AG20443 (cell line): Measurements from ENCODE around the gene RTN4.
"Not testable (repeated sequence)": the region's sequence is repeated elsewhere in the genome, so short reads cannot be mapped to it uniquely, and the experiment has no call there.

Source experiments
- DNase-seq: peaks from one replicate; pipeline ENCODE4 v3.0.0; 2012; ENCODE audit warnings: low spot score, mixed read lengths

The RTN4 gene

DNA sequence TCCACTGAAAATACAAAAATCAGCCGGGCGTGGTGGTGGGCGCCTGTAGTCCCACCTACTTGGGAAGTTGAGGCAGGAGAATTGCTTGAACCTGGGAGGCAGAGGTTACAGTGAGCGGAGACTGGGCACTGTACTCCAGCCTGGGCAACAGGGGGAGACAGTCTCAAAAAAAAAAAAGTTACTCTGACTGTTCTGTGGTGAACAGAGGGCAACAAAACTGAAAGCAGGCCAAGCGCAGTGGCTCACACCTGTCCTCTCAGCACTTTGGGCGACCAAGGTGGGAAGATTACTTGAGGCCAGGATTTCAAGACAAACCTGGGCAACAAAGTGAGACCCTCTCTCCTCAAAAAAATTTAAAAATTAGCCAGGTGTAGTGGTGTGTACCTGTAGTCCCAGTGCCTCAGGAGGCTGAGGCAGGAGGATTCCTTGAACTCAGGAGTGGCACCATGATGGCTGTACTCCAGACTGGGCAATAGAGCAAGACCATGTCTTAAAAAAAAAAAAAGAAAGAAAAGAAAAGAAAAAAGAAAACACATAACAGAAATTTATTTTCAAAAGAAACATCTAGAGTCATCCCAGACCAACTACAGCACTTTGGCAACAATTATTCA, 13.6 kb upstream of the RTN4 start:
- DNase-seq, result no peak

DNA sequence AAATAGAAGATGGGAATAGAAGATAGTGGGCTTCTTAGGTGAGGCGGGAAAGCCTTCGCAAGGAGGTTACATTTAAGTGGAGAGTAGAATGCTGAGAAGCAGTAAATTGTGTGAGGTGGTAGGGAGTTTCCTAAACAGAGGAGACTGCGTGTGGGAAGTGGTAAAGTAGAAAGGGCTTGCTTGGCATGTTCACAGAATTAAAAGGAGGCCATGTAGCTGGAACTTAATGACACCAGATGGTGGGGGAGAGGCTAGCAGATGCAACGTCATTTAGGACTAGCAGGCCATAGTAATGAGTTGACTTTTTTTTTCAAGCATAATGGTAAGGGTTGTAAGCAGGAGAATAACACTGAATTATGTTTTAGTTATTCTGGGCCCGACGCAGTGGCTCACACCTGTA, 13.0 kb upstream of the RTN4 start:
- DNase-seq, result no peak

DNA sequence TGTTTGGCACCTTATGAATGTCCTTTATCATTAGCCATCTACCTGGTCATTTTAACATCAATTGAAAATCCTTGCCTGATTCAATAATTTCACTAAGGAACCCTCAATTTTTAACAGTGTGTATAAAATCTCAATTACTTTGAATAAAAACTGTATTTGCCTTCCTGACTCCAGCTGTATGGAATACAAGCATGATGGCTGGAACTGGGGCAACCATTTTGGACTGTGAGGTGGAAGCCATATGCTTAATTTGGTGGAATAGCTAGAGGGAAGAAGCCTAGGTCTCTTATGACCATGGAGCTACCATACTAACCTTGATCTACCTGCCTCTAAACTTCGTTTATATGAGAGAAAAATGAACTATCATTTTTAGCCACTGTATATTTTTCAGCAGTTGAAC, 12.5 kb upstream of the RTN4 start:
- DNase-seq, result no peak

DNA sequence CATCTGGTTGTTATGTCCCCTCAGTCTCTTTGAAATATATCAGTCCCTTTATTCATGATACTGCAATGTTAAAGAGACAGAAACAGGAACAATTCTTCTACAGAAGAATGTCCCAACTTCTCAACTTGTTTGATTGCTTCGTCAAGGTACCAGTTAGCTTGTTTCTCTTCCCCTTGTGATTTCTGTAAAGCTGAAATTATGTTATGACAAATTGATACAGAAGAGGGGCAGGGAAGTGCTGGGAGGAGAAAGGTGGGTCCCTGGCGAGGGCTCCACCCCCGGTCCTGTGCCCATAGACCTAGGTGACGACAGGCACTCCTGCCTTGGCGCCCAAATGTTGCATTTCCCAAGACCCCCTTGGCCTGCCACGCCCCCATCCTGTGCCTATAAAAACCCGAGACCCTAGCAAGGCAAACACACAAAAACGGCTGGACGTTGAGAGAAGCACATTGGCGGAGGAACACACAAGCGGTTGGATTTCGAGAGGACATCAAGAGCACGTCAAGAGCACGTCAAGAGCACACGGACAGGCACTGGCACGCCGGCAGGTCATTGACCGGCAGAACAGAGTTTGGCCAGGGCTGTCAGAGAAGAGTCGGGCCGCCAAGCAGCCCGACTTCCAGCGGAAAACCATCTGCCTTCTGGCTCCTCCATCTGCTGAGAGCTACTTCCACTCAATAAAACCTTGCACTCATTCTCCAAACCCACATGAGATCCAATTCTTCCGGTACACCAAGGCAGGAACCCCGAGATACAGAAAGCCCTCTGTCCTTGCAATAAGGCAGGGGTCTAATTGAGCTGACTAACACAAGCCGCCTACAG, 11.5 kb upstream of the RTN4 start:
- no peak for DNase-seq

DNA sequence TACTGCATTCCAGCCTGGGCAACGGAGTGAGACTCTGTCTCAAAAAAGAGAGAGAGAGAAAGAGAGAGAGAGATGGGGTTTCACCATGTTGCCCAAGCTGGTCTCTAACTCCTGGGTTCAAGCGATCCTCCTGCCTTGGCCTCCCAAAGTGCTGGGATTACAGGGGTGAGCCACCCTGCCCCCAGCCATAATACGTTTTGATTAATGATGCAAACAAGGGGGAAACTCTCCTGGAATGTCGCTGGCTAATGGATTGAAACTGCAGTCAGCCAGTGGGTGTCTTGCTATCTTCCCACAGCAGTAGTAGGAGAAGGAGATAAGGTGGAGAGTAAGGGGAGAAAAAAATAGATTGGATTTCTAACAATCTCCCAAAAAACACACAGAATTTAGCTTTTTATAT, 9.5 kb upstream of the RTN4 start:
- DNase-seq, result no peak

DNA sequence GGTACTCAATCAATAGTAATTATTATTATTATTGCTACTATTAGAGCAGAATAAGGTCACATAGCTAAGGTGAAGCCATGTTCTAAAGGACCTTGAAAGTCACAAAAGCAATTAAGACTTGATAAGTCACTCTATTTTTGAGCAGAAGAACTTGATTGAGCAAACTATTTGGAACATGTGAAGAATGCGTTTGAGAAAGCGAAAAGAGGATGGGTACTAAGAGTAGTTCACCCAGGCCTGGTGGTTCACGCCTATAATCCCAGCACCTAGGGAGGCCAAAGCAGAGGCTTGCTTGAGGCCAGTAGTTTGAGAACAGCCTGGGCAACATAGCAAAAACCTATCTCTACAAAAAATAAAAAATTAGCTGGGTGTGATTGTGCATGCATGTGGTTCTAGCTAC, 7.2 kb upstream of the RTN4 start:
- DNase-seq, result no peak

DNA sequence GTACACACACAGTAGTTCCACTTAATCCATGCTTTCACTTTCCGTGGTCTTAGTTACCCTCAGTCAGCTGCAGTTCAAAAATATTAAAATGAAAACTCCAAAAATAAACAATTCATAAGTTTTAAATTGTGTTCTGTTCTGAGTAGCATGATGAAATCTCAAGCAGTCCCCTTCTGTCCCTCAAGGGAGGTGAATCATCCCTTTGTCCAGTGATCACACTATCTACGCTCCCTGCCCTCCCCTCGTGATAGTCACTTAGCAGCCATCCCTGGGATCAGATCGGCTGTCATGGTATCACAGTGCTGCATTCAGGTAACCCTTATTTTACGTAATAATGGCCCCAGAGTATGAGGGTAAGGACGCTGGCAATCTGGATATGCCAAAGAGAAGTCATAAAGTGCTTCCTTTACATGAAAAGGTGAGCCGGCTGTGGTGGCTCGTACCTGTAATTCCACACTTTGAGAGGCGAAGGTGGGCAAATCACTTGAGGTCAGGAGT, 5.8 kb upstream of the RTN4 start:
- DNase-seq, result peak; percentile 66

DNA sequence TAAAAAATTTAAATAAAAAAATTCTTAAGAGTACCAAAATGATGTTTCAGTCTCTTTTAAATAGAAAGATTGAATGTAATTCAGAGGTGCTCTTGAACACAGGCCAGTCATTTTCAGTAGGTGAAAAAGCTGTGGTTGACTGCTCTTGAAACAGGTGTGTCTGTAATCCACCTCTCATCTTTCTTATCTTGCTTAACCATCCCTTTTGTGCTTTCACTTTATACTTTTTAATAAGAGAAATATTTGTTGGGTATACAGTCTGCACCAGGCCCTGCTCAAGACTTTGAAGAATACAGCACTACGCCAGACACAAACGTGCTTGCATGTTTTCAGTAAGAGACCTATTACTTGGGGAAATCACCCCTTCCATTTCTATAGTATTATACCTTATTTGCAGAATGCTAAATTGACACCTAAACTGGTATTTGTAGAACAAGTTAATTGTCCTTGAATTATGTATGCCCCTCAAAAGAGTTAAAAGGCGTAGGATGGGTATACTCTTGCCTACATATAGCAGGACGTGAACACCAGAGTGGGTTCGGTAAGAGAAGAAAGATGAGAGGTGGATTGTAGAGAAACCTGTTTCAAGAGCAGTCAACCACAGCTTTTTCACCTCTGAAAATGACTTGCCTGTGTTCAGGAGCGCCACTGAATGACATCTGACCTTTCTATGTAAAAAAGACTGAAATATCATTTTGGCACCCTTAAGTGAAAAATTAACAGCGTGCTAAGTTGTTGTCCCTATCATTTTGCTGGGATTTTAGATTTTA, 4.0 kb upstream of the RTN4 start:
- no peak for DNase-seq

DNA sequence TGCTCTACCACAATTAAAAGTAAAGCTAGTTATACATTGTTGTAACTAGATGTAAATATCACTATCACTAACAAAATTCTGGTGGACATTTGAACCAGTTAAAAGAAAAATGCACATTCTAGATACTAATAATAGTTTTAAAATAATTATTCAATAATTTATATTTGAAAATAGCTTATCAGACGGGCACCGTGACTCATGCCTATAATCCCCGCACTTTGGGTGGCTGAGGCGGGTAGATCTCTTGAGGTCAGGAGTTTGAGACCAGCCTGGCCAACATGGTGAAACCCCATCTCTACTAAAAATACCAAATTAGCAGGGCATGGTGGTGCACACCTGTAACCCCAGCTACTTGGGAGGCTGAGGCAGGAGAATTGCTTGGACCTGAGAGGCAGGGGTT, 3.0 kb upstream of the RTN4 start:
- not testable (repeated sequence) for DNase-seq

DNA sequence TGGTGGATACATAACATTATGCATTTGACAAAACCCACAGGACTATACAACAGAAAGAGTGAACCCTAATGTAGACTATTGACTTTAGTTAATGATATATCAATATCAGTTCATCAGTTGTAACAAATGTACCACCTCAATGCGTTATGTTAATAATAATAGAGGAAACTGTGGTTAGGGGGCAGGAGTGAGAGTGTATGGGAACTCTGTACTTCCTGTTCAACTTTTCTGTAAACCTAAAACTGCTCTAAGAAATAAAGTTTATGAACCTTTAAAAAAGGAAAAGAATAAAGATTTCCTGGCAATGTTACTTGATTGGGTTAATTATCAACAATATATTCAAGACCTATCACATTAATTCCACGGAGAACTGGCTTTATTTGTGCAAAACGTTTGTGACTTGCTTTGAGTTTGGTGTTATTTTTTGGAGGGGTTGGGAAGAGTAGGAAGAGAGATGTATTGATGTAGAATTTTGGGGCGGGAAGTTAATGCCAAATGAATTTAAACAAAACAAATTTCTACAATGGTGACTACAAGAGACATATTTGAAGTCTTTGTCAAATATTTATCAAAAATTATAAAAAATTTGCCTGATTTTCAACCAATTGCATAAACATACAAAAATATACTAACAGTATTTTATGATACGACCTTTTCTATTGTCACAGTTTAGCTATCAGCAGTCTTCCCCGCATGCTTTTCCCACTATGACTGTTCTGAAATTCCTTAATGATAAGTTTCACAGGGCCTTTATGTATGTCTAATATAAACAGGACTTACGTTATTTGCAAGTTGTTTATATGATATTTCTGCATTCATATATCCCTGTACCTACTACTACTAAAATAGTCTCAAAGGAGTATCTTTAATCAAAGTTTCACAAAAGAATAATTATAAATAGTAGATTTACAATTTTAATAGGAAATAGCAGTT, 2.1 kb upstream of the RTN4 start:
- no peak for DNase-seq

DNA sequence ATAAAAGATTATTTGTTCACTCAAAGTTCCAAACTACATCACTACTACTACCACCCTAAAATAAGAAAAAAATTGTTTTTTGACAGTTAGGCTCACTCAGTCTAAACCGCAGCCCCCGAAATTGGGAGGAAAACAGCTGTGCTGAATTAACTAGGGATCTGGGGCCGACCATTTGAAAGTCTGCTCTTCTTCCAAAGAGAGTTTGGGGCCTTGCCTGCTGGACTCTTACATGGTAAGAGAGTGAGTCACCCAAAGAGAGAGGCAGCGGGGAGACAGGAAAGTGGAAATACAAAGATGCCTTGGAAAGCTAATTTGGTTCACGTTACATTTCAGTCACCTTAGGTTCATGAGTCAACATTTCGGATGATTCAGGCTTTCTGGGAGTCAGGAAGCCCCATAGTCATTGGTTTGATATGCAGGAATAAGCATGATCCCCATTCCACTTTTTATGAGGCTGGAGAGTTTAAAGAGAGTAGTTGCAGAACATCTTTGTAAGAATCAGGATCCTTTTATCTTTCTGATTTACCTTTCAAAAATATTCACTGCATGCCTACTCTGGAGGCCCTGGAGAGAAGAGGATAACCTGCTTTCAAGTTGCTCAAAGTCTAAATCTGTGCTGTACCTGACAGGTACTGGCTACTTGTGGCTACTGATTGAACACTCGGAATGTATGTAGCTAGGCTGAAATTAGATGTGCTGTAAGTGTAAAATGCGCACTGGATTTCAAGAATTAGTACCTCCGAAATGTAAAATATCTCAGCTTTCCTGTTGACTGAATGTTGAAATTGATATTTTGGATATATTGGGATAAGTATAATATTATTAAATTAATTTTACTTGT, 995 bp upstream of the RTN4 start:
- peak; percentile 84 for DNase-seq

DNA sequence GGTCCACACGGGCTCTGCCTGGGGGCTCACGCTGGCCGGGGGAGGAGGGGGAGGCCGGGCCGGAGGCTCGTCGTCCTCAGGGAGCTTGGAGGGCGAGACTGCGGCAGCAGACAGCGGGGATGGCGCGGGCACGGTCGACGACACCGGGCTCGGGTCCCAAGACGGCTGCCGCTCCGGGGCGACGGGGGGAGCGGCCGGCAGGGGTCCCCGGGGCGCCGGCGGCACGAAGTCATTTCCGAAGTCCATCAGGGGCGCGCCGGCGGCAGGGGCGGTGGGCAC, 491 bp downstream of the RTN4 start:
- DNase-seq, result peak; percentile 22

DNA sequence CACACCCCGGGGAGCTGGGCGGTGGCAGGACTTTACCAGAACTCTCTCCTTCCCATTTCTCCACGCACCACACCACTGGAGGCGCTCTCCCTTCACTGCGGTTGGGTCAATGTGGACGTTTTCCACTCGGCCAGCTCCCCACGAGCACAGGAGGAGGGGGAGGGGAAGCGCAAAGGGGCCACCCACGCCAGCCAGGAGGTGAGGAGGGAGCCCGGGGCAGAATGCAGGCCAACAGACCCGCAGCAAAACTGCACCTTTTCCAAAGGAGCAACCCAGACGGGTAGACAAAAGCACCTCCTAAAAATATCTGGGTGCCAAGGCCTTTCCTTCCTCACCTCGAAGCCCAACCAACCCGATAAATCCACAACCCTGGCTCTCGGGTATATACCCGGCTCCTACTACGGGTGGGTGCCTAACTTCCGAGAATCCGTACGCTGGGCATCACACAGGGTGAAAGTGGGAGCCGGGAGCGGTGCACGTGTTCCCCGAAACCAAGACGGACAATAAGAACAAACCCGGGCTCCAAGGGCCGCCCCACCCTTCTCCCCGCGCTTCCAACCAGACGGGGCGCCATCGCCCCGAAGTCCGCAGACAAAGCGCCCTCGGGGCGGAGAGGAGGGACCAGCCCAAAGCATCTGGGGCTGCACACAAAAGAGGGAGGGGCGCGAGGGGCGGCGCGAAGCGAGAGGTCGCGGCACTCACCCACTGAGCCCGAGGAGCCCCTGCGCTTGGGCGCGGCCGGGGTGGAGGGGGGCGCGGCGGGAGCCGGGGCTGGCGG, 1.0 kb downstream of the RTN4 start:
- peak; percentile 77 for DNase-seq

DNA sequence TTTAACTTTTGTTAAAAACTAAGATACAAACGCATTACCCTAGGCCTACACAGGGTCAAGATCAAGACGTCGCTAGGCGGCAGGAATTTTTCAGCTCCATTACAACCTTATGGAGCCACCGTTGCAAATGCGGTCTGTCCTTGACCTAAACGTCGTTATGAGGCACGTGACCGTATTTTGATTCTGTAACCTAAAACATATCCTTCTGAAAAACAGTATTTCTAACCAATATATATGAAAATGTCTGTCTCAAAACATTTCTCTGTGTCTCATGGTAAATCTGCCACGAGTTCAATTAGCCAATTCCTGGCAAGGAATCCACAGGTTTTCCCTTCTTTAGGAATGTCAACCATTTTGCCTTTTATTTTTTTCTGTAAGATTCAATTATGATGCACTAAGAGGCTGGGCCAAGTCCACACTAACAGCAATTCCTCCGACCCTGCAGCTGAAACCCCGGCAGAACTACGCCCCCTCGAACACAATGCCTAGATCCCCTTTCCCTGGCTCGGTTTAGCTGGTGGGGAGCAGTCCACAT, 1.7 kb downstream of the RTN4 start:
- DNase-seq, result no peak

DNA sequence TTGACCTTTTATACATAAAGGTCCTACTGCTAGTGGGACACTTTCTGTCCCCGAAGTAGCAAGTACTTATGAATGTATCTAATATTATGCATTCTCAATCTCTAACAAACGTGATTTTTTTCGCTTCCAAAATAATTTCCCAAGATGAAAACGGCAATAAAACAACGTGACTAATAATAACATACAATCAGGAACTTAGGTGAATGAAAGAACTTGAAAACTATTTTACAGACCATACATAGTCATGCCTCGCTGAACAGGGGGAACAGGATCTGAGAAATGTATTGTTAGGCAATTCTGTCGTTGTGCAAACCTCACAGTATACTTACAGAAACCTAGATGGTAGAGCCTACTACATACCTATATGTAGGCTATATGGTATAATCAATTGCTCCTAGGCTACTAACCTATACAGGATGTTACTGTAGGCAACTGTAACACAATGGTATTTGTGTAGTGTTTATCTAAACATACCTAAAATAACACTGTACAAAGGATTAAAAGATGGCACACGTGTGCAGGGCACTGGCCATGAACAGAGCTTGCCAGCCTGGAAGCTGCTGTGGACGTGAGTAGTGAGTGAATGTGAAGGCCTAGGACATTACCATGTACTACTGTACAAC, 2.5 kb downstream of the RTN4 start:
- no peak for DNase-seq

DNA sequence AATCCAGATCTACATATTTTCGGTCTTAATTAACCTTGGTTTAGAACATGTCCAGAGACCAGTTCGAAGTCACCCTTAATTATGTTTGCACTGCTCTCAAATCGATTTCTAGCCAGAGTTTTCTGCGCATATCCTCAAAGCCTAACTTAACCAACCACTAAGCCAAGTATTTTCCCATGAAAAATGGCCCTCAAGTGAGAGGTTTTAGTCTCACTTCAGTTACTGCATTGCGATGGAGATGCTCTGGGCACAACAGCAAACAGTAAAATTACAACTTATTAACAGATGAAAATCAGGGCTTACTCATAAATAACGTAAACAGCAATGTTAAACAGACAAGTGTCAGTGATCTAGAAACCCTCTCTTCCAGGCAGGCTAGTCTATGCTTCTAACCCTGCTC, 4.5 kb downstream of the RTN4 start:
- DNase-seq, result no peak

DNA sequence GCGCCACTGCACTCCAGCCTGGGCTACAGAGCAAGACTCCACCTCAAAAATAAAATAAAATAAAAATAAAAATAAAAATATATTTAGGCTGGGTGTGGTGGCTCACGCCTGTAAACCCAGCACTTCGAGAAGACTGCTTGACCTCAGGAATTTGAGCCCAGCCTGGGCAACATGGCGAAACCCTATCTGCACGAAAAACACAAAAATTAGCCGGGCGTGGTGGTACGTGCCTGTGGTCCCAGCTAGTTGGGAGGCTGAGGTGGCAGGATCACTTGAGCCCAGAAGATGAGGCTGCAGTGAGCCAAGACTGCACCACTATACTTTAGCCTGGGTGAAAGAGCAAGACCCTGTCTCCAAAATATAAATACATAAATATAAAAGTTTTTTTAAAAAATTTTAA, 6.4 kb downstream of the RTN4 start:
- no peak for DNase-seq

DNA sequence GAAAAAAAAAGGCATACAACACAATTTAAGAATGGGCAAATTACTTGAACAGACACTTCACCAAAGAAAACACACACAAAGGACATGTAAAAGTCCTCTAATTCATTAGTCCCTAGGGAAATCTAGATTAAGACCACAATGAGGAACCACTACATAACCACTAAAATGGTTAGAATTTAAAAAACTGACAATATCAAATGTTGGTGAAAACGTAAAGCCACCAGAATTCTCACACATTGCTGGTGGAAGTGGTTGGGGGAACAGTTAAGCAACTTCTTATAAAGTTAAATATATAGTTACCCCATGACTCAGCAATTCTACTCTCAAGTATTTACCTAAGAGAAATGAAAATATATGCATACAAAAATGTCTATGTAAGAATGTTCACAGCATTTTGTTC, 11.8 kb downstream of the RTN4 start:
- DNase-seq, result no peak

DNA sequence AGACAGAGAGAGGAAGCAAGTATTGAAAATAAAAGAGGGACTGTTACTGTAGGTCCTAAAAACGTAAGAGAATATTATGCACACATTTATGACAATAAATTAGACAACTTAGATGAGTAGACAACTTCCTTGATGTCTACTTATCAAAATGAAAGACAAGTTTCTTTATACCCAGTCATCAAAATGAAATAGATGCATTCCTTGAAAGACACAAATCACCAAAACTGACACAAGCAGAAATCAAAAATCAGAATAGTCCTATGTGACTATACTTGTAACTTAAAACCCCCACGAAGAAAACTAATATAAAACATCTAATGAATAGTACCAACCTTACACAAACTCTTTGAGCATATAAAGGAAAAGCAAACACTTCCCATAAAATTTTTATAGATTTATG, 14.5 kb downstream of the RTN4 start:
- no peak for DNase-seq

DNA sequence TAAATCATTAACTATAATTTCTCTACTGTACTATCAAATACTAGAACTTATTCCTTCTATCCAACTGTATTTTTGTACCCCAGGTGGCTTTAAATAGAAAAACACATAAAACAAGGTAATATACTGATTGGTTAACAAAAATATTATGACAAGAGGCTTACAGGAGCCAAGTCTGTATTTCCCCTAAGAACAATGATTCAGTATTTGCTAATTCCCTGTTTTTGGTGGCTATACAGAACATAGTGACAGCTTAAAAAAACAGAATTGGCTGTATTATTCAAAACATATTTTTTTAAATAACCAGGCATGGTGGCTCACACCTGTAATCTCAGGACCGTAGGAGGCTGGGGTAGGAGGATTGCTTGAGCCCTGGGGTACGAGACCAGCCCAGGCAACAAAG, 16.3 kb downstream of the RTN4 start:
- DNase-seq, result no peak
